H7 (cell line): ENCODE data around the gene HTR2C. TPM values are rescaled to one million over a fixed set of nuclear protein-coding genes. Genes with fewer than 3 reads are reported as not detected.
"Not testable (repeated sequence)": the region's sequence is repeated elsewhere in the genome, so short reads cannot be mapped to it uniquely, and the experiment has no call there.

Experiments
- DNase-seq: peaks from one replicate; pipeline ENCODE4 v3.0.0; 2012
- H3K27me3 ChIP-seq: 2 replicates; pipeline ENCODE4 v1.6.0; 2011; ENCODE audit warnings: mild to moderate bottlenecking, low read length; ENCODE audit not compliant: control insufficient read depth, insufficient read depth
- H3K36me3 ChIP-seq: replicated peaks from 2 replicates; pipeline ENCODE4 v1.5.1; 2011; ENCODE audit warnings: low read length; ENCODE audit not compliant: control insufficient read depth, insufficient read depth
- H3K4me3 ChIP-seq: 2 replicates; pipeline ENCODE4 v1.5.1; 2011; ENCODE audit warnings: low read depth, mild to moderate bottlenecking, control low read depth, low read length, moderate library complexity; ENCODE audit not compliant: insufficient read depth
- total RNA-seq: library from RNA; depleted of rRNA; stranded (reverse); fragments of >200 nt; shearing (Covaris generic); gene quantifications from 2 replicates; pipeline ENCODE4 v1.2.3, GENCODE V29; 2014

The HTR2C gene
- total RNA-seq, 1 experiment from 2014 or later = 3.2 TPM

DNA sequence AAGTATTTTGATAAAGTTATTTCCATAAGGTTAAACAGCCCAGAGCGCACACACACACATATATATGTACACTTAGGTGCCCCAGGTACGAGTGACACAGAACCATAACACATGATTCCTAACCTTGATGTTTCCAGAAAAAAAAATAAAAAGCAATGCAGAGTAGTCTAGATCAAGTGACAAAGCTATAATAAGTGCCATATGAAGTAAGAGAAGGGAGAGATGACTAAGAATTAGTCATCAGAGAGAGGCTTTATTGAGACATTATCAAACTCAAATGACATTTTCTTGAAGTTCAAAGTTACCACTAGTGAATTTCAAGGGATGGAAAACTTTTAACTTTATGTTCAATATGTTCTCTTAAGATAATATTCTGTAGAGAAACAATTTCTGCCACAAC, 215.0 kb downstream of the HTR2C start:
- Histone ChIP-seq H3K4me3 (no peak overlapping the region), H3K36me3 (no peaks in the 10 kb centered on the region), H3K27me3 (no peaks in the 10 kb centered on the region)
- no peak for DNase-seq

- Histone ChIP-seq H3K4me3 (no peak overlapping the region), H3K36me3 (no peaks in the 10 kb centered on the region), H3K27me3 (no peaks in the 10 kb centered on the region)
- no peak for DNase-seq
These were observed 216.8 kb downstream of the HTR2C start for GRCh38 chrX:114800719-114801118.

DNA sequence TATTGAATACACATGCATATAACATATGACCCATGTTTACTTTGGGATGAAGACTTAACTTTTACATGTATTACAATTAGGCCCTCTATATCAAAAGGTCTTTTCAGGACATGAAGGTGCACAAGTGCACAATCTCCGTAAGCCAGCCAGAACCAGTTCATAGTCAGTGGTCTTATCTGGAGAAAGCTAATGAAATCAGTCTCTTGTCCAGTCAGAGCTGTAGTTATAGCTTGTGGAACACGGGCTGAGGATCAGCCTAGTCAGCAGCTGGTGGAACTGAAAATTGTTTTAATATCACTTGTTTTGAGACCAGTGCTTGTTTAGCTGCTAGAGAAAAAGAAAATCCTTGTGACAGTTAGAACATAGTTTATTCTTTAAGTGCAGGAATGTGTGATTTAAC, 235.6 kb downstream of the HTR2C start:
- no peak for DNase-seq
- no peaks in the 10 kb centered on the region for H3K36me3 ChIP-seq
- H3K4me3 ChIP-seq = no peak overlapping the region
- no peaks in the 10 kb centered on the region for H3K27me3 ChIP-seq

- DNase-seq = no peak
- no peaks in the 10 kb centered on the region for H3K27me3 ChIP-seq
- no peaks in the 10 kb centered on the region for H3K36me3 ChIP-seq
- no peak overlapping the region for H3K4me3 ChIP-seq
These were observed 257.2 kb downstream of the HTR2C start for GRCh38 chrX:114841051-114841450.

GRCh38 chrX:114842181-114842580, 258.3 kb downstream of the HTR2C start:
- no peak for DNase-seq
- H3K36me3 ChIP-seq = no peaks in the 10 kb centered on the region
- H3K27me3 ChIP-seq = no peaks in the 10 kb centered on the region
- H3K4me3 ChIP-seq = no peak overlapping the region

DNA sequence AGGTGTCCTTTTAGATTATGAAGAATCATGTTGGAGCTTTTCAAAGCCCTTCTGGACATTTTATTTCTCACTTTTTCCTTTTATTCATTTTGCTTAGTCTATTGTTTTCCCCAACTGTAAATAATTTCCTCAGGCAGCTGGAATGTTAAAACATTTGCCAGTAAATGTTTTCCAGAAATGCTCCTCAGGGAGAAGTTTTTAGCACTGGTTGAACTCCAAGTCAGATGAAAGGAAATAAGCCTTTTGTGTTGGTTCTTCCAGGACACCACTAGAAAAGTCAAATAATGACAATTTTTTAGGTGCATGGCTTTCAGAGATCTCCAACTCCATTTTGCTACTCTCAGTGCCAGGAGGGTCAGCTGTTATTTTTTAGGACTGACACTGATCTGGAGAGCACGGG, 305.6 kb downstream of the HTR2C start:
- DNase-seq = no peak
- Histone ChIP-seq H3K36me3 (no peaks in the 10 kb centered on the region), H3K27me3 (no peaks in the 10 kb centered on the region)

DNA sequence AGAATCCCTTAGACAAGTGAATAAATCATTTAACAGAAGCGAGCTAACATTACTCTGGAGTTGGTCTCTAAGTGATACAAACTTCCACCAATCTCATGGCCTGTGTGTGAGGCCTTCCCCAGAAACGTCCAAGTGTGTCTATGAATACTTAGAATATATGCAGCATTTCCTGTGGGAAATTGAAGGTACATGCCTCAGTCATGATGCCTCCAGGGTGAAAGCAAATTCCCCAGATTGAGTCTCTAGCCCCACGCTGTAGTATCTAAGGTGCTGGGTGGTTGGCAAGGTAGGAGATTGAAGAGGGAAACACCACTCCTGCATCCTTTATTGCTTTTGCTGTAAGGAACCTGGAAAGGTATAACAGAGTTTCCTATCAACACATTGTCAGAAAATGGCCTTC, 319.7 kb downstream of the HTR2C start:
- H3K4me3 ChIP-seq = no peak overlapping the region
- H3K36me3 ChIP-seq = no peaks in the 10 kb centered on the region
- DNase-seq = no peak
- no peaks in the 10 kb centered on the region for H3K27me3 ChIP-seq

More for the DNA sequence above, 305.6 kb downstream of the HTR2C start:
- no peak overlapping the region for H3K4me3 ChIP-seq

GRCh38 chrX:114905251-114905650, 321.4 kb downstream of the HTR2C start:
- Histone ChIP-seq H3K27me3 (no peaks in the 10 kb centered on the region), H3K4me3 (no peak overlapping the region), H3K36me3 (no peaks in the 10 kb centered on the region)
- no peak for DNase-seq

- Histone ChIP-seq H3K4me3 (no peak overlapping the region), H3K36me3 (no peaks in the 10 kb centered on the region), H3K27me3 (no peaks in the 10 kb centered on the region)
- DNase-seq = peak; percentile 13
These were observed 323.2 kb downstream of the HTR2C start for GRCh38 chrX:114906984-114907510.

DNA sequence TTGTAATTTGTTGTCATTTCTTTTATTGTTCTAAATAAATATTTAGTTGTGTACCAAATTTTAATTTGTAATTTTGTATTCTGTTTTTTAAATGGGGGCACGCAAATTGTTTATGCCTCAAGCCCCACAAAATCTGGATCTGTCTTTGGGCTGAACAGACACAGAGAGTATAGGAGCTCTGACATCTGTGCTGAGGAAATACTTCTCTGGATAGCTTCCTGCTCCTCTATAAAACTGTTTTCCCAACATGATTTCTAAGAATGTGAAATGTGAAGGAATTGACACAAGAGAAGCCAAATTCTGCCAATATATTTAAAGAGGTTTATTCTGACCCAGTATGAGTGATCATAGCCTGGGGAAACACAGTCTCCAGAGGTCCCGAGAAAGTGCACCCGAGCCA, 340.5 kb downstream of the HTR2C start:
- no peak for DNase-seq
- no peaks in the 10 kb centered on the region for H3K27me3 ChIP-seq
- no peaks in the 10 kb centered on the region for H3K36me3 ChIP-seq
- H3K4me3 ChIP-seq = no peak overlapping the region

- no peak for DNase-seq
- Histone ChIP-seq H3K27me3 (no peaks in the 10 kb centered on the region), H3K36me3 (no peaks in the 10 kb centered on the region), H3K4me3 (no peak overlapping the region)
These were observed 341.0 kb downstream of the HTR2C start for GRCh38 chrX:114924856-114925255.

DNA sequence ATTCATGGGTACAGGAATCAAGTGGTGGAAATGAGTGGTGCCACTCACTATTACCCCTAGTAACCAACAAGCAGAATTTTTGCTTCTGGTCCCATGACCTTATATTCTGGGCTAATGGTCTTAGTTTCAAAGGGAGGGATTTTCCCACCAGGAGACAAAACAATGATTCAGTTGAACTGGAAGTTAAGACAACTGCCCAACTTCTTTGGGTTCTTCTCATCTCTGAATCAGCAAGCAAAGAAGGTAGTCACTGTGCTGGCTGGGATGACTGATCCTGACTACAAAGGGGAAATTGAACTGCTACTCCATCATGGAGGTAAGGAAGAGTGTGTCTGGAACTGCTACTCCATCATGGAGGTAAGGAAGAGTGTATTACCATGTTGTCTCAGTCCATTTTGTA, 346.3 kb downstream of the HTR2C start:
- H3K27me3 ChIP-seq = no peaks in the 10 kb centered on the region
- no peaks in the 10 kb centered on the region for H3K36me3 ChIP-seq
- H3K4me3 ChIP-seq = no peak overlapping the region
- no peak for DNase-seq

DNA sequence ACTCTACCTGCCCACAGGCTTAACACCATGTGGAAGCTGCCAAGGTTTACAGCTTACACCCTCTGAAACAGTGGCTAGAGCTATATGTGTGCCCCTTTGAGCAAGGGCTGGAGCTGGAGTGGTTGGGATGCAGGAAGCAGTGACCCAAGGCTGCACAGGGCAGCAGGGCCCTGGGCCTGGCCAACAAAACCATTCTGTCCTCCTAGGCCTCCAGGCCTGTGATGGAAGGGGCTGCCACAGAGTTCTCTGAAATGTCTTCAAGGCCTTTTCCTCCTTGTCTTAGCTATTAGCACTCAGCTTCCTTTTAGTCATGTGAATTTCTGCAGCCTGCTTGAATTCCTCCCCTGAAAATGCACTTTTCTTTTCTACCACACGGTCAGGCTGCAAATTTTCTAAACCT, 348.7 kb downstream of the HTR2C start:
- H3K4me3 ChIP-seq = no peak overlapping the region
- DNase-seq = no peak
- no peaks in the 10 kb centered on the region for H3K36me3 ChIP-seq
- no peaks in the 10 kb centered on the region for H3K27me3 ChIP-seq

GRCh38 chrX:114933291-114933690, 349.4 kb downstream of the HTR2C start:
- DNase-seq, H3K4me3 ChIP-seq, H3K27me3 ChIP-seq, H3K36me3 ChIP-seq: not testable (repeated sequence)

DNA sequence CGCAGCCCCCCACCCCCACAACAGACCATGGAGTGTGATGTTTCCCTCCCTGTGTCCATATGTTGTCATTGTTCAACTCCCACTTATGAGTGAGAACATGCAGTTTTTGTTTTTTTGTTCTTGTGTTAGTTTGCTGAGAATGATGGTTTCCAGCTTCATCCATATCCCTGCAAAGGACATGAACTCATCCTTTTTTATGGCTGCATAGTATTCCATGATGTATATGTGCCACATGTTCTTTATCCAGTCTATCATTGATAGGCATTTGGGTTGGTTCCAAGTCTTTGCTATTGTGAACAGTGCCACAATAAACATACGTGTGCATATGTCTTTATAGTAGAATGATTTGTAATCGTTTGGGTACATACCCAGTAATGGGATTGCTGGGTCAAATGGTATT, 353.2 kb downstream of the HTR2C start:
- H3K4me3 ChIP-seq, H3K36me3 ChIP-seq, DNase-seq, H3K27me3 ChIP-seq: not testable (repeated sequence)

DNA sequence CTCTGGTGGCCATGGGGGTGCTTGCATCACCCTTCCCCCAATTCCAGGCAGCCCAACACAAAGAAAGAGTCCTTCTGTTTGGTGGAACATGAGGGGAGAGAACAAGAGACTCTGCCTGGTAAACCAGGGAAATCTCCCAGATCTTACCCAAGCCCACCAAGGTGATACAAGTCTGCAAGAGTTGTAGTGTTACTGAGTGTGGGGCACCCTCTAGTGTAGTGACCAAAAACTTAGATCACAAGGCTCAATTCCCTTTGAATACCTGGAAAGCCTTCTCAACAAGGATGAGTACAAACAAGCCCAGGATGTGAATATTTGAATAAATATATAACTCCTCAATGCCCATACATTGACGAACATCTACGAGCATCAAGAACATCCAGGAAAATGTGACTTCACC, 368.8 kb downstream of the HTR2C start:
- Histone ChIP-seq H3K4me3 (no peak overlapping the region), H3K27me3 (no peaks in the 10 kb centered on the region), H3K36me3 (no peaks in the 10 kb centered on the region)
- peak; percentile 15 for DNase-seq
